Muscle of arm (tissue), 12 donors: Measurements from ENCODE around the gene KCNC3. TPM values are rescaled to one million over a fixed set of nuclear protein-coding genes. Genes with fewer than 3 reads are reported as not detected.

Experiments used
- DNase-seq: peaks from one replicate; pipeline ENCODE4 v3.0.0-alpha.2; 2013
- polyA plus RNA-seq, 12 donors: library from polyadenylated mRNA; unstranded; fragments of 120-200 nt; gene quantifications; one replicate each; pipeline ENCODE4 v1.2.1, GENCODE V29; 2013; ENCODE audit not compliant: insufficient read length in 12 of 12

Gene KCNC3
- polyA plus RNA-seq, 12 donors, result 0.69 to 6.7 (median 1.2) TPM; not detected in 1

- DNase-seq, result no peak
Measured at GRCh38 chr19:50277966-50278580, 51.1 kb downstream of the KCNC3 start.

- DNase-seq, result no peak
Measured at GRCh38 chr19:50276370-50277063, 52.7 kb downstream of the KCNC3 start.

GRCh38 chr19:50275577-50276368 is 53.4 kb downstream of the KCNC3 start:
- no peak for DNase-seq

GRCh38 chr19:50273821-50274220 is 55.4 kb downstream of the KCNC3 start:
- DNase-seq, result no peak

- DNase-seq, result no peak
Measured at GRCh38 chr19:50272263-50272897, 56.8 kb downstream of the KCNC3 start.

GRCh38 chr19:50269653-50270052 is 59.5 kb downstream of the KCNC3 start:
- no peak for DNase-seq

GRCh38 chr19:50268501-50268900 is 60.7 kb downstream of the KCNC3 start:
- DNase-seq, result no peak

GRCh38 chr19:50268041-50268440 is 61.1 kb downstream of the KCNC3 start:
- DNase-seq, result no peak

- DNase-seq, result no peak
Measured at GRCh38 chr19:50266896-50267295, 62.3 kb downstream of the KCNC3 start.

- DNase-seq, result no peak
Measured at GRCh38 chr19:50266041-50266440, 63.1 kb downstream of the KCNC3 start.

GRCh38 chr19:50264483-50265186 is 64.5 kb downstream of the KCNC3 start:
- DNase-seq, result no peak

GRCh38 chr19:50263176-50263575 is 66.0 kb downstream of the KCNC3 start:
- DNase-seq, result no peak

Other genes with a start within 250 kb of the KCNC3 start
- gene IZUMO2, start 166.1 kb downstream of the KCNC3 start, polyA plus RNA-seq, result under 1 TPM in 1 of 12 donors, not detected in 11; 0.24 TPM
- 10 to 100 TPM in 11 of 12 donors, not detected in 1; 21.8 to 61.6 (median 34.1) TPM for gene MYH14, start 125.8 kb downstream of the KCNC3 start, polyA plus RNA-seq
- gene NAPSA, start 36.3 kb upstream of the KCNC3 start, polyA plus RNA-seq, result 1 to 10 TPM in 5 of 12 donors, under 1 TPM in 5, not detected in 2; 0.43 to 1.6 (median 0.96) TPM
- 10 to 100 TPM in 11 of 12 donors, not detected in 1; 16.0 to 30.8 (median 17.6) TPM for gene NR1H2, start 47.1 kb upstream of the KCNC3 start, polyA plus RNA-seq
- 10 to 100 TPM in 10 of 12 donors, 1 to 10 TPM in 1, not detected in 1; 8.5 to 41.1 (median 14.5) TPM for gene POLD1, start 55.0 kb upstream of the KCNC3 start, polyA plus RNA-seq
- gene SPIB, start 89.6 kb upstream of the KCNC3 start, polyA plus RNA-seq, result 1 to 10 TPM in 2 of 12 donors, under 1 TPM in 9, not detected in 1; 0.13 to 9.9 (median 0.56) TPM
- 100 to 1,000 TPM in 1 of 12 donors, 10 to 100 TPM in 9, not detected in 2; 11.4 to 140 (median 53.8) TPM for gene MYBPC2, start 103.5 kb upstream of the KCNC3 start, polyA plus RNA-seq
- gene EMC10, start 147.1 kb upstream of the KCNC3 start, polyA plus RNA-seq, result 100 to 1,000 TPM in 4 of 12 donors, 10 to 100 TPM in 8; 66.6 to 203 (median 95.2) TPM
- gene GARIN5A, start 147.5 kb upstream of the KCNC3 start, polyA plus RNA-seq, result 1 to 10 TPM in 10 of 12 donors, not detected in 2; 2.4 to 6.8 (median 3.9) TPM
- 10 to 100 TPM in 11 of 12 donors, not detected in 1; 11.8 to 41.3 (median 17.8) TPM for gene JOSD2, start 181.8 kb upstream of the KCNC3 start, polyA plus RNA-seq
- gene ASPDH, start 184.5 kb upstream of the KCNC3 start, polyA plus RNA-seq, result 1 to 10 TPM in 1 of 12 donors, under 1 TPM in 9, not detected in 2; 0.18 to 1.9 (median 0.65) TPM
- gene LRRC4B, start 239.1 kb upstream of the KCNC3 start, polyA plus RNA-seq, result 10 to 100 TPM in 4 of 12 donors, 1 to 10 TPM in 7, not detected in 1; 6.0 to 21.0 (median 8.7) TPM